ENCODE measurements around the gene CRTC2. TPM values are rescaled to one million over a fixed set of nuclear protein-coding genes. Genes with fewer than 3 reads are reported as not detected.
A peak's percentile ranks its signal among the peaks of the same experiment; 100 is the strongest.
"Not testable (repeated sequence)": the region's sequence is repeated elsewhere in the genome, so short reads cannot be mapped to it uniquely, and the experiment has no call there.

CRTC2 gene
- 10 to 100 TPM; 30.0 to 47.3 (median 47.1) TPM for total RNA-seq
- long read RNA-seq, donor 1, transcript CRTC2-203 (14 exons, 2,644 nt): major isoform, 6 of 40 reads
- long read RNA-seq, donor 1, partial matches to known transcripts: 24 of 40 reads
- long read RNA-seq, donor 1, other reads (novel, unspliced or antisense): 10 of 40 reads
- long read RNA-seq, donor 2, partial matches to known transcripts: 4 of 6 reads
- long read RNA-seq, donor 2, other reads (novel, unspliced or antisense): 2 of 6 reads

GRCh38 chr1:153958111-153958960 is at the start of gene CRTC2:
Gene CRTC2, minus strand, starts transcription at chr1:153958612. Its CDS starts 115 bp downstream, at chr1:153958497.
- no peaks in the 10 kb centered on the region for H3K36me3 ChIP-seq (ENCODE audit: low read depth)
- DNase-seq: peak; percentile 98 to 100 (median 99)
- peak within 1 kb of the TSS; percentile 82 for H3K4me3 ChIP-seq
- peaks cover 38% of the 10 kb centered on the region for H3K4me1 ChIP-seq (ENCODE audit: low read depth)
- TF ChIP-seq CTCF (IDR thresholded peaks at IDR 0.05): no peak
- no peaks in the 10 kb centered on the region for H3K9me3 ChIP-seq
- intact Hi-C loops (cut with DNase I, micrococcal nuclease): no loop called here
- ATAC-seq: peak; percentile 89

GRCh38 chr1:154006136-154006535 is 47.7 kb upstream of the CRTC2 start:
- ATAC-seq: no peak
- Histone ChIP-seq H3K4me3 (no peak overlapping the region), H3K36me3 (ENCODE audit: low read depth) (no peaks in the 10 kb centered on the region), H3K9me3 (no peaks in the 10 kb centered on the region), H3K4me1 (ENCODE audit: low read depth) (no peaks in the 10 kb centered on the region)
- no peak for DNase-seq
- TF ChIP-seq CTCF (IDR thresholded peaks at IDR 0.05): no peak
- intact Hi-C loops (cut with DNase I, micrococcal nuclease): no loop called here

GRCh38 chr1:154000420-154000819 is 42.0 kb upstream of the CRTC2 start:
- intact Hi-C loops (cut with DNase I, micrococcal nuclease): no loop called here
- H3K4me1 ChIP-seq (ENCODE audit: low read depth): no peaks in the 10 kb centered on the region
- ATAC-seq (no peak), DNase-seq (no peak)
- H3K4me3 ChIP-seq: no peak overlapping the region
- H3K9me3 ChIP-seq: no peaks in the 10 kb centered on the region
- no peak for TF ChIP-seq CTCF (IDR thresholded peaks at IDR 0.05)
- H3K36me3 ChIP-seq (ENCODE audit: low read depth): no peaks in the 10 kb centered on the region

GRCh38 chr1:153996882-153997281 is 38.5 kb upstream of the CRTC2 start:
- DNase-seq; H3K4me3 ChIP-seq; H3K36me3 ChIP-seq (ENCODE audit: low read depth); H3K9me3 ChIP-seq; intact Hi-C loops (cut with DNase I, micrococcal nuclease); ATAC-seq: not testable (repeated sequence)
- H3K4me1 ChIP-seq (ENCODE audit: low read depth): peaks cover 12% of the 10 kb centered on the region

- no peak for TF ChIP-seq CTCF (IDR thresholded peaks at IDR 0.05)
- ATAC-seq: no peak
- Histone ChIP-seq H3K4me3 (no peak overlapping the region), H3K4me1 (ENCODE audit: low read depth) (peaks cover 17% of the 10 kb centered on the region), H3K36me3 (ENCODE audit: low read depth) (no peaks in the 10 kb centered on the region), H3K9me3 (no peaks in the 10 kb centered on the region)
- intact Hi-C loops (cut with DNase I, micrococcal nuclease): no loop called here
- no peak for DNase-seq
These were observed 37.2 kb upstream of the CRTC2 start for GRCh38 chr1:153995640-153996039.

GRCh38 chr1:153995202-153995601 is 36.8 kb upstream of the CRTC2 start:
- intact Hi-C loops (cut with DNase I, micrococcal nuclease): no loop called here
- no peak for ATAC-seq
- Histone ChIP-seq H3K4me3 (no peak overlapping the region), H3K36me3 (ENCODE audit: low read depth) (no peaks in the 10 kb centered on the region), H3K9me3 (no peaks in the 10 kb centered on the region), H3K4me1 (ENCODE audit: low read depth) (peaks cover 17% of the 10 kb centered on the region)
- DNase-seq: no peak
- TF ChIP-seq CTCF (IDR thresholded peaks at IDR 0.05): no peak
